ENCODE results near the gene MYH16.
"Not testable (repeated sequence)": the region's sequence is repeated elsewhere in the genome, so short reads cannot be mapped to it uniquely, and the experiment has no call there.

MYH16 gene

DNA sequence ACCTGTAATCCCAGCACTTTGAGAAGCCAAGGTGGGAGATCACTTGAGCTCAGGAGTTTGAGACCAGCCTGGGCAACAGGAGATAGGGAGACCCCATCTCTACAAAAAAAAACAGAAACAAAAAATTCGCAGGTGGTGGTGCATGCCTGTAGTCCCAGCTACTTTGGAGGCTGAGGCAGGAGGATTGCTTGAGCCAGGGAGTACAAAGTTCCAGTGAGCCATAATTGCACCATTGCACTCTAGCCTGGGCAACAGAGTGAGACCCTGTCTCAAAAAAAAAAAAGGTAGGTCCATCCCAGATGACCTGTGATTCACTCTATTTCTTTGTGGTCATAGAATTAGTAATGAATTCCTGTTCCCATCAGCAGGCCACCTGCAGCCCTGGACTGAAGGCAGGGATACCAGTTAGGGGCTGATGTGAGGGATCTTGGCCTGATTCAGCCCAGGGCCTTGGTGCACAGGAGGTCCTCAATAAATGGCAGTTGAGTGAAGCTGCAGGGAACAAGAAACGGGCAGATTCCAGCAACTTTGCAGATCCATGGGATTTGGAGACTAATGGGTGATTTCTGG, at the start of gene MYH16:
TSS of gene MYH16 (plus strand) at position 364 of the 570 bp plus-strand sequence.
- no peak for DNase-seq

GRCh38 chr7:99224263-99224898, 48.3 kb upstream of the MYH16 start:
- DNase-seq: not testable (repeated sequence)

GRCh38 chr7:99224899-99225265, 47.8 kb upstream of the MYH16 start:
- DNase-seq: no peak

DNA sequence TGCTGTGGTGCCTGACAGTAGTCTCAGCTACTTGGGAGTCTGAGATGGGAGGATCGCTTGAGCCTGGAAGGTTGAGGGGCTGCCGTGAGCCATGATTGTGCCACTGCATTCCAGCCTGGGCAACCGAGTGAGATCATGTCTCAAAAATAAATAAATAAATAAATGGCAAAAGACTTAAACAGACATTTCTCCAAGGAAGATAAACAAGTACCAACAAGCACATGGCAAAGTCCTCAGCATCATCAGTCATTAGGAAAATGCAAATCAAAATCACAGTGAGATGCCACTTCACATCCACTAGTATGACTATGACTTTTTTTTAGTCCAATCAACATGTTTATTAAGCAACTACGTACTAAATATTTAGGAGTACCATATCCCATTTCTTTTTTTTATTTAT, 43.4 kb upstream of the MYH16 start:
- DNase-seq: no peak

GRCh38 chr7:99232082-99232770, 40.4 kb upstream of the MYH16 start:
- no peak for DNase-seq

GRCh38 chr7:99232955-99233354, 39.7 kb upstream of the MYH16 start:
- not testable (repeated sequence) for DNase-seq

DNA sequence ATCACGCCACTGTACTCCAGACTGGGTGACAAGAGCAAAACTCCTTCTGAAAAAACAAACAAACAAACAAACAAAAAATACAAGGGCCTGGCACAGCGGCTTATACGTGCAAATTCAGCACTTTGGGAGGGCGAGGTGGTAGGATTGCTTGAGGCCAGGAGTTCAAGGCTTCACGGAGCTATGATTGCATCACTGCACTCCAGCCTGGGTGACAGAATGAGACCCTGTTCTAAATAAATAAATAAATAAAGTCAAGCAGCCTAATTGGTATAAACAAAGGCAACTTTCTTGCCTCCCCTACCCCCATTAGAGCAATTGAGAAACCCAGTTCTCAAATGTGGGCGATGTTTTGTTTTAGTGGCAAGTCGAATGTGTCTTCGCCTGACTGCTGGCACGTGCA, 38.5 kb upstream of the MYH16 start:
- no peak for DNase-seq

- no peak for DNase-seq
Observed at GRCh38 chr7:99235925-99236324, 36.7 kb upstream of the MYH16 start.

GRCh38 chr7:99237876-99238275, 34.8 kb upstream of the MYH16 start:
- DNase-seq: not testable (repeated sequence)

DNA sequence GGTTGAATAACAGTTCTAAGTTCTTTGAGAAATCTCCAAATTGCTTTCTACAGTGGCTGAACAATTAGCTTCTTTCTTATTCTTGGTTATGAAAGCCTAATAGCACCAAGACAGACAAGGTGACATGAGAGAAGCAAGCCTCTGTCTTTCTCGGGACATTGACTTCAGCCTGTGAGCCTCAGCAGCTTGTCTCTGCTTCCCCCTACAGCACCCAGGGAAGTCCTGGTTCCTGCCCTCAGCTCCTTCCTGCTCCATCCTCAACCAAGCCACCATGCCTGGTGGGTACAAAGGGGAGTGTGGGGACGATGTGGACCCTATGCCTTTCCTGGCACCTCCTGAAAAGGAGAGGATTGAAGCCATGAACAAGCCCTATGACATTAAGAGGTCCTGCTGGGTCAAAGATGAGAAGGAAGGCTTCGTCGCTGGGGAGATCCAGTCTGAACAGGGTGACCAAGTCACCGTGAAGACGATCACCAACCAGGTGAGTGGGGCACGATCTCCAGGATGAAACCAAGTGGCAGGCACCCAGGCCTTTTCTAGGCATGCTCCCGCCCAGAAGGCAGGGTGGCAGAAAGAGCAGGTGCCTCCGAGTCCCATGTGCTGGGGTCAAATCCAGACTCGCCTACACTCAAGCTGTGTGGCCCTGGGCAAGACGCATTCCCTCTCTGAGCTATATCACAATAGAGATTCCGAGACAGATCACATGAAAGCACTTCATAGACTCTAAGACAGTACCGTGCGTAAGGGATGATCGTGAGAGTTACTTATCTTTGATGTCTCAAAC, 33.9 kb upstream of the MYH16 start:
- DNase-seq: no peak

- no peak for DNase-seq
Observed at GRCh38 chr7:99242682-99243081, 30.0 kb upstream of the MYH16 start.

GRCh38 chr7:99243751-99244337, 28.8 kb upstream of the MYH16 start:
- DNase-seq: no peak

GRCh38 chr7:99244939-99245338, 27.7 kb upstream of the MYH16 start:
- no peak for DNase-seq

DNA sequence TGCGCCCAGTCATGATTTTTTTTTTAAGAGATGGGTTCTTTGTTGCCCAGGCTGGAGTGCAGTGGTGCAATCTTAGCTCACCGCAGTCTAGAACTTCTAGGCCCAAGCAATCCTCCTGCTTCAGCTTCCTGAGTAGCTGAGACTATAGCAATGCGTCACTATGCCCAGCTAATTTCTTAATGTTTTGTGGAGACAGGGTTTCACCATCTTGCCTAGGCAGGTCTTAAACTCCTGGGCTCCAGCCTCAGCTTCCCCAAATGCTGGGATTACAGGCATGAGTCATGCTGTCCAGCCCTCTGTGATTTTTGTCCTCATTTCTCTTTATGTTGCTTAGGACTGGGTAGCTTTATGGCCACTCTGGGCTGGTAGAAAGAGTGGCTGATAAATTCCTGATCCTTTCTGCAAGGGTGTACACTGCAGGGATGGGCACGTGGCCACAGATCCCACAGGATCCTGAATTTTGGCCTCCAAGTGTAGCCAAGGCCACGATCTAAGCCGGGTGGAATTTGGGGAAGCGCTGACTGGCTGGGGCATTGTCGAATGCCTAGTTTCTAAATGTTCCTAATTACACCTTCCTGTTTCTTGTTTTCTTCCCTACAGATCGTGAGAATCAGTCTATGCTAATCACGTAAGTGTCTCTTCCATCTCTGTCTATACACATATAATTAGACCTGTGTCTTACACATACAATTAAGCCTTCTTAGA, 24.1 kb upstream of the MYH16 start:
- no peak for DNase-seq

GRCh38 chr7:99249985-99250575, 22.6 kb upstream of the MYH16 start:
- no peak for DNase-seq

GRCh38 chr7:99252166-99252895, 20.3 kb upstream of the MYH16 start:
- no peak for DNase-seq

DNA sequence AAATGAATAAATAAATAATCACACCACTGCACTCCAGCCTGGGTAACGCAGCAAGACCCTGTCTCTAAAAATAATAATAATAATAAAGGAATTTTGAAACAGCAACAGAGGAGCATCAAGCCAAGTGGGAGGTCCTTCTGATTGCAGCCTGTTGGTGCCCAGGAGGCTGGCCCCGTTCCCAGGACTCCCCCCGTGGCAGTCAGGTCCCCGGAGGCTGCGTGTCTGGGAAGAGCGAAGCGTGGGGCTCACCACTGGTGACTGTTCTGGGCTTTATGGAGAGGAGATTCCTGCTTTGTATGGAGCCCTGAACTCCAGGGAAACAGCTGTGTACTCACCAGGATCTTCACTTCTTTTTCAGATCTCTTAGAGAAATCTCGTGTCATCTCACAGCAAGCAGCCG, 19.3 kb upstream of the MYH16 start:
- DNase-seq: no peak

GRCh38 chr7:99254390-99254789, 18.2 kb upstream of the MYH16 start:
- DNase-seq: no peak

DNA sequence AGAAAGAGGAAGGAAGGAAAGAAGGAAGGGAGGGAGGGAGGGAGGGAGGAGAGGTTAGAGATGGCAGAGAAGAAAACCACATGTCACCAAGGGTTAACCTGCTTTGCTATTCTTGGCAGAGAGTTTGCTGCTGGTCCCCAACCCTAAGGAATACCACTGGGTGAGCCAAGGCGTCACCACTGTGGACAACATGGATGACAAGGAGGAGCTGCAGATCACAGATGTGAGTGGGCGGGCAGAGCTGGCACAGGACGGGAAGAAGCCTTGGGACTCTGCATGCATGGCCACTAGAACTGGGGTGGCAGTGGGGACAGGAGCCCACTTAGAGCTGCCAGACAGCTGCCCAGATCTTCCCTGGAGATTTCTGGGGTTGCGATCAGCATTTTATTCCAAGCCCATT, 17.2 kb upstream of the MYH16 start:
- no peak for DNase-seq

DNA sequence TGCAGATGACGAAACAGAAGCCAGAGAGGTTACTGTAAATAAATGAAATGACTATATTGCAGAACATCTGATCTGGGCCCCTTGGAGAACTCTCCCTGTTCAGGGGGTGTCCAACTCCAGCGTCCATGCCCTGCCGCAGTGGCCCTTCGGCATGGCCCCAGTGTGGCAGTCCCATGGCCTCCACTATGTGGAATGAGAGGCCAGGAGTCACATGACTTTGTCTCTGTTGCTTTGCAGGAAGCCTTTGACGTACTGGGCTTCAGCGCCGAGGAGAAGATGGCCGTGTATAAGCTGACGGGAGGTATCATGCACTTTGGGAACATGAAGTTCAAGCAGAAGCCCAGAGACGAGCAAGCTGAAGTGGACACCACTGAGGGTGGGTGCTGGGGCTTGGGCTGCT, 15.6 kb upstream of the MYH16 start:
- no peak for DNase-seq

DNA sequence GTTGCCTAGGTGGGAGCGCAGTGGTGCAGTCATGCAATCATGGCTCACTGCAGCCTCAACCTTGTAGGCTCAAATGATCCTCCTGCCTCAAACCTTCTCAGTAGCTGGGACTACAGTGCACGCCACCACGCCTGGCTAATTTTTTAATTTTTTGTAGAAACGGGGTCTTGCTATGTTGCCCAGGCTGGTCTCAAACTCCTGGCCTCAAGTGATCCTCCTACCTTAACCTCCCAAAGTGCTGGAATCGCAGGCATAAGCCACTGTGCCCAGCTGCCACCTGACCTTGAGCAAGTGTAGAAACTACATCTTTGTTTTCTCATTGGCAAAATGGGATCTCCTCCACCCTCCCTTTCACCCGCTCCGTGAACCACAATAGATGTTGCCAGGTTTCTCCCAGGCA, 15.0 kb upstream of the MYH16 start:
- DNase-seq: no peak

- DNase-seq: no peak
Observed at GRCh38 chr7:99258501-99258900, 14.1 kb upstream of the MYH16 start.
